GM12872 (cell line): ENCODE data around the gene PDP2.

Experiments used
- CTCF ChIP-seq: IDR thresholded peaks from 3 replicates; pipeline ENCODE4 v1.5.1; 2011; ENCODE audit warnings: low read depth, mild to moderate bottlenecking, low read length, moderate library complexity; ENCODE audit not compliant: insufficient read depth

Gene PDP2

GRCh38 chr16:66913711-66914110 lies 33.4 kb downstream of the PDP2 start:
- TF ChIP-seq CTCF = no peak

- no peak for TF ChIP-seq CTCF
Observed at GRCh38 chr16:66914541-66914940, 34.2 kb downstream of the PDP2 start.

GRCh38 chr16:66915041-66915440 lies 34.7 kb downstream of the PDP2 start:
- no peak for TF ChIP-seq CTCF

- TF ChIP-seq CTCF = no peak
Observed at GRCh38 chr16:66916518-66916917, 36.2 kb downstream of the PDP2 start.

- TF ChIP-seq CTCF = no peak
Observed at GRCh38 chr16:66917741-66918140, 37.4 kb downstream of the PDP2 start.

- no peak for TF ChIP-seq CTCF
Observed at GRCh38 chr16:66918355-66918754, 38.0 kb downstream of the PDP2 start.

- no peak for TF ChIP-seq CTCF
Observed at GRCh38 chr16:66918803-66919568, 38.7 kb downstream of the PDP2 start, which contains the start of gene CDH16. Gene CDH16, minus strand, starts transcription at chr16:66918885. Its CDS starts 820 bp downstream, at chr16:66918065.
